Ascending aorta (tissue), 2 donors: Measurements from ENCODE around the gene RPUSD2. TPM values are rescaled to one million over a fixed set of nuclear protein-coding genes. Genes with fewer than 3 reads are reported as not detected.

Experiments
- DNase-seq, 2 donors: peaks; one replicate each; pipeline ENCODE4 v3.0.0-alpha.2; 2019; ENCODE audit warnings: low spot score in 2 of 2
- H3K27ac ChIP-seq, 2 donors: fragments of 200-600 bp; sonication (generic); one replicate each; pipeline ENCODE4 v1.5.1; 2016 to 2017; ENCODE audit warnings: mild to moderate bottlenecking in 1 of 2
- H3K27me3 ChIP-seq: fragments of 200-600 bp; sonication (generic); one replicate; pipeline ENCODE4 v1.5.1; 2017
- H3K36me3 ChIP-seq, 2 donors: fragments of 200-600 bp; sonication (generic); one replicate each; pipeline ENCODE4 v1.5.1; 2016
- H3K4me1 ChIP-seq, 2 donors: fragments of 200-600 bp; sonication (generic); one replicate each; pipeline ENCODE4 v1.5.1; 2016 to 2017; ENCODE audit warnings: mild to moderate bottlenecking in 1 of 2
- H3K4me3 ChIP-seq, 2 donors: fragments of 200-600 bp; sonication (generic); one replicate each; pipeline ENCODE4 v1.5.1; 2016 to 2017; ENCODE audit warnings: mild to moderate bottlenecking in 1 of 2
- H3K9me3 ChIP-seq, 2 donors: fragments of 200-600 bp; sonication (generic); one replicate each; pipeline ENCODE4 v1.5.1; 2016
- CTCF ChIP-seq, 3 experiments: fragments of 200-600 bp in 2 of 3; fragments of 450-650 bp in 1 of 3; sonication (generic) in 2 of 3; IDR thresholded peaks; one replicate each; pipeline ENCODE4 v1.5.1; 2016 to 2019; ENCODE audit warnings: antibody characterized with exemption in 3 of 3, mild to moderate bottlenecking in 1 of 3, moderate library complexity in 1 of 3
- intact Hi-C: fragments of 100-400 bp; cut with DNase I; formaldehyde crosslinking; loops from one replicate; pipeline ENCODE4 v1.15.1; 2023
- total RNA-seq: library from RNA; depleted of rRNA; stranded (reverse); fragments of >200 nt; gene quantifications from one replicate; pipeline ENCODE4 v1.1.0, GENCODE V29; 2016

RPUSD2 gene
- total RNA-seq, 1 donor from 2014 or later: 2.4 TPM

GRCh38 chr15:40598126-40598525 lies 29.0 kb downstream of the RPUSD2 start:
- Histone ChIP-seq H3K9me3 (no peaks in the 10 kb centered on the region), H3K36me3 (no peaks in the 10 kb centered on the region), H3K4me3 (no peak overlapping the region), H3K27me3 (no peaks in the 10 kb centered on the region), H3K27ac (no peak overlapping the region), H3K4me1 (peaks cover 0 to 9% of the 10 kb centered on the region in 2 donors)
- intact Hi-C loops: no loop called here
- no peak for DNase-seq
- TF ChIP-seq CTCF (IDR thresholded peaks at IDR 0.05): no peak

DNA sequence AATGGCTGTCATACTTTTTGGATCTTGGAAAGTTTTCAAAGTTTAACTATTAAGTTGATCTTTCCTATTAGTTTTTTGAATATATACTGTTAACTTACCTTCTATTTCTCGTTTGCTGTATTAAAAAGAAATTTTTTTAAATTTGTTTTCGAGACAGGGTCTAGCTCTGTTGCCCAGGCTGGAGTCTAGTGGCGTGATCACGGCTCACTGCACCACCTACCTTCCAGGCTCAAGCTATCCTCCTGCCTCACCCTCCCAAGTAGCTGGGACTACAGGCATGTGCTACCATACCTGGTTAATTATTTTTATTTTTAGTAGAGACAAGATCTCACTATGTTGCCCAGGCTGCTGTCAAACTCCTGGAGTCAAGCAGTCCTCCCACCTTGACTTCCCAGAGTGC lies 29.6 kb downstream of the RPUSD2 start:
- intact Hi-C loops: no loop called here

DNA sequence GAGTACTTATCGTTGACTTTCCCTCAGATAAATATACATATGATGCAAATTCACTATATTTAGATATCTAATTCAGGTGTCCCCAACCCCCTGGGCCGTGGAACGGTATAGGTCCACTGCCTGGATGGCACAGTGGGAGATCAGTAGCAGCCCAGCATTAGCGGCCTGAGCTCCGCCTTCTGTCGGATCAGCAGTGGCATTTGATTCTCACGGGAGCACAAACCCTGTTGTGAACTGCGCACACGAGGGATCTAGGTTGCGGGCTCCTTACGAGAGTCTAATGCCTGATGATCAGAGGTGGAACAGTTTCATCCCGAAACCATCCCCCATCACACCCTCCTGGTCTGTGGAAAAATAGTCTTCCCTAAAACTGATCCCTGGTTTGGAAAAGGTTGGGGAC lies 31.9 kb downstream of the RPUSD2 start:
- Histone ChIP-seq H3K27ac (no peak overlapping the region), H3K36me3 (no peaks in the 10 kb centered on the region), H3K4me3 (no peak overlapping the region), H3K4me1 (no peaks in the 10 kb centered on the region), H3K27me3 (no peaks in the 10 kb centered on the region), H3K9me3 (no peaks in the 10 kb centered on the region)
- DNase-seq: no peak
- TF ChIP-seq CTCF (IDR thresholded peaks at IDR 0.05): no peak
- intact Hi-C loops: no loop called here

More for the DNA sequence above, 29.6 kb downstream of the RPUSD2 start:
- no peak overlapping the region for H3K27ac ChIP-seq
- DNase-seq: no peak
- H3K4me3 ChIP-seq: no peak overlapping the region
- H3K27me3 ChIP-seq: no peaks in the 10 kb centered on the region
- no peak for TF ChIP-seq CTCF (IDR thresholded peaks at IDR 0.05)
- H3K36me3 ChIP-seq: no peaks in the 10 kb centered on the region
- H3K9me3 ChIP-seq: no peaks in the 10 kb centered on the region
- H3K4me1 ChIP-seq: peaks cover 0 to 9% of the 10 kb centered on the region in 2 donors

DNA sequence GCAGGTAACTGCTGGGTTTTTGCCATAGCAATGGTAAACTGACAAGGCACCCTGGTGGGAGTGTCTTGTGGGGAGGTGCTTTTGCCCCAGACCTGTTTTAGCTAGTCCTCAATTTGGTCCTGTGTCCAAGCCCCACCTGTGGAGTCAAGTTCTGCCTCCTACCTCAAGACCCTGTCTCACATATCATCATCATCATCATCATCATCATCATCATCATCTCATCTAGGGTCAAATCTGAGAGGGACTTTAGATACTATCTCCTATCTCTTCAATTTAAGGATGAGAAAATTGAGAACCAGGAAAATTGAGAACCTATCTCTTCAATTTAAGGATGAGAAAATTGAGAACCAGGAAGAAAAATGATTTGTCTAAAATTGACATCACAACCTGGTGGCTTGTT lies 34.8 kb downstream of the RPUSD2 start:
- TF ChIP-seq CTCF (IDR thresholded peaks at IDR 0.05): no peak
- H3K27me3 ChIP-seq: no peaks in the 10 kb centered on the region
- DNase-seq: no peak
- H3K9me3 ChIP-seq: no peaks in the 10 kb centered on the region
- intact Hi-C loops: no loop called here
- no peak overlapping the region for H3K27ac ChIP-seq
- no peaks in the 10 kb centered on the region for H3K36me3 ChIP-seq
- H3K4me3 ChIP-seq: no peak overlapping the region
- no peaks in the 10 kb centered on the region for H3K4me1 ChIP-seq

DNA sequence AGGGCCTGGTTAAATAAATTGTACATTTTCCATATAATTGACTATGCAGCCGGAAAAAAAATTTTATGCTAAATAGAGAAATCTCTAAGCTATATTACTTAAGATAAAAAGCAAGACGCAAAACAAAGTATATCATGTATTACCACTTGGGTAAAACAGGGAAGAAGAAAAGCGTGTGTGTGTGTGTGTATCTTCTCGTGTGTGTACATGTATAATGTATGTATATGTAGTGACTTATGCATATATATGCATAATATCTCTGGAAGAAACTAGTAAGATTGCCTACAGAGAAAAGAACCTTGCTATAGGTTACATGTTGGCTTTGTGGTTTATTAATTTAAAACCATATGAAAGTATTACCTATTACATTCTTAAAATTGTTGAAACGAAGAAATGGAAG lies 44.0 kb downstream of the RPUSD2 start:
- no peaks in the 10 kb centered on the region for H3K4me1 ChIP-seq
- no peak overlapping the region for H3K4me3 ChIP-seq
- DNase-seq: no peak
- no peaks in the 10 kb centered on the region for H3K36me3 ChIP-seq
- no peaks in the 10 kb centered on the region for H3K9me3 ChIP-seq
- no peak overlapping the region for H3K27ac ChIP-seq
- TF ChIP-seq CTCF (IDR thresholded peaks at IDR 0.05): no peak
- H3K27me3 ChIP-seq: no peaks in the 10 kb centered on the region
- intact Hi-C loops: no loop called here

GRCh38 chr15:40618023-40618422 lies 48.9 kb downstream of the RPUSD2 start:
- intact Hi-C loops: no loop called here
- no peak for TF ChIP-seq CTCF (IDR thresholded peaks at IDR 0.05)
- no peaks in the 10 kb centered on the region for H3K9me3 ChIP-seq
- H3K27me3 ChIP-seq: no peaks in the 10 kb centered on the region
- no peak for DNase-seq
- no peaks in the 10 kb centered on the region for H3K36me3 ChIP-seq
- no peak overlapping the region for H3K27ac ChIP-seq
- H3K4me3 ChIP-seq: no peak overlapping the region
- H3K4me1 ChIP-seq: no peaks in the 10 kb centered on the region
